Keratinocyte (primary cell): ENCODE results near the gene CLRN1. TPM values are rescaled to one million over a fixed set of nuclear protein-coding genes. Genes with fewer than 3 reads are reported as not detected.

Source experiments
- DNase-seq: peaks from one replicate; pipeline ENCODE4 v3.0.0-alpha.2; 2011; ENCODE audit warnings: low read depth, missing footprints, low spot score
- FAIRE-seq: peaks from 2 replicates; lab custom pipeline; 2011; peaks lifted over from hg19 to GRCh38; lab: Jason Lieb, UNC
- H2AFZ ChIP-seq: 2 replicates; pipeline ENCODE4 v1.6.0; 2012; ENCODE audit warnings: low read length, control low read depth, inconsistent platforms; ENCODE audit not compliant: control insufficient read depth
- H3K27ac ChIP-seq: 2 replicates; pipeline ENCODE4 v1.5.1; 2011; ENCODE audit warnings: low read length; ENCODE audit not compliant: control insufficient read depth, insufficient read depth
- H3K27me3 ChIP-seq: 3 replicates; pipeline ENCODE4 v1.6.0; 2011; ENCODE audit warnings: low read length; ENCODE audit not compliant: control insufficient read depth, insufficient read depth; ENCODE audit errors: extremely low read depth
- H3K36me3 ChIP-seq, 2 experiments: 2 replicates in 1 of 2; 3 replicates in 1 of 2; pipeline ENCODE4 v1.5.1; 2011; ENCODE audit warnings: low read length in 2 of 2, mild to moderate bottlenecking in 1 of 2; ENCODE audit not compliant: control insufficient read depth in 2 of 2, insufficient read depth in 2 of 2; ENCODE audit errors: extremely low read depth in 1 of 2
- H3K4me1 ChIP-seq: 3 replicates; pipeline ENCODE4 v1.5.1; 2011; ENCODE audit warnings: low read length; ENCODE audit not compliant: control insufficient read depth, insufficient read depth; ENCODE audit errors: extremely low read depth
- H3K4me2 ChIP-seq: 3 replicates; pipeline ENCODE4 v1.6.0; 2011; ENCODE audit warnings: low read depth, low read length; ENCODE audit not compliant: control insufficient read depth, insufficient read depth; ENCODE audit errors: extremely low read depth
- H3K4me3 ChIP-seq, 3 experiments: fragments of 200-600 bp in 1 of 3; sonication (generic) in 1 of 3; 2 replicates in 2 of 3; 3 replicates in 1 of 3; pipeline ENCODE4 v1.5.1; 2011 to 2016; ENCODE audit warnings: low read length in 3 of 3, mild to moderate bottlenecking in 3 of 3, control low read depth in 2 of 3, inconsistent platforms in 1 of 3, low read depth in 1 of 3, mixed read lengths in 1 of 3, mixed run types in 1 of 3, moderate library complexity in 1 of 3; ENCODE audit not compliant: control insufficient read depth in 2 of 3, insufficient read depth in 2 of 3; ENCODE audit errors: extremely low read depth in 1 of 3
- H3K79me2 ChIP-seq: 2 replicates; pipeline ENCODE4 v1.6.0; 2012; ENCODE audit warnings: low read length; ENCODE audit not compliant: control insufficient read depth, insufficient read depth
- H3K9ac ChIP-seq: 3 replicates; pipeline ENCODE4 v1.6.0; 2011; ENCODE audit warnings: low read length; ENCODE audit not compliant: control insufficient read depth, insufficient read depth; ENCODE audit errors: extremely low read depth
- H3K9me1 ChIP-seq: 3 replicates; pipeline ENCODE4 v1.6.0; 2011; ENCODE audit warnings: low read length; ENCODE audit not compliant: control insufficient read depth, insufficient read depth; ENCODE audit errors: extremely low read depth
- H3K9me3 ChIP-seq: 2 replicates; pipeline ENCODE4 v1.5.1; 2012; ENCODE audit warnings: low read depth, low read length; ENCODE audit not compliant: control insufficient read depth
- H4K20me1 ChIP-seq: 3 replicates; pipeline ENCODE4 v1.6.0; 2011; ENCODE audit warnings: low read length; ENCODE audit not compliant: control insufficient read depth, insufficient read depth; ENCODE audit errors: extremely low read depth
- EZH2 ChIP-seq: IDR thresholded peaks from one replicate; pipeline ENCODE4 v1.6.1; 2012; ENCODE audit warnings: inconsistent platforms, mild to moderate bottlenecking, low read length, moderate library complexity
- dilution Hi-C: fragments of 300-500 bp; cut with MboI; formaldehyde crosslinking; loops from one replicate; pipeline ENCODE4 v1.7.0; 2020; ENCODE audit warnings: low sequenced_read_pairs; ENCODE audit not compliant: extremely low pct_ligation_motif_present
- polyA plus RNA-seq, 5 experiments: library from polyadenylated mRNA; depleted of rRNA in 3 of 5; stranded (reverse) in 3 of 5; stranded (forward) in 1 of 5; unstranded in 1 of 5; fragments of >200 nt; gene quantifications; 1 replicate in 1 of 5; 2 replicates in 3 of 5; 3 replicates in 1 of 5; pipeline versions ENCODE4 v1.2.1 to v1.2.3, GENCODE V29; 2011 to 2012; ENCODE audit warnings: missing spikeins in 2 of 5, low read depth in 1 of 5, low replicate concordance in 1 of 5
- TF ChIP-seq, protein P1 (sequence below), 3 experiments: IDR thresholded peaks in 1 of 3; conservative IDR thresholded peaks in 1 of 3; optimal IDR thresholded peaks in 1 of 3; 2 replicates in 2 of 3; 3 replicates in 1 of 3; pipeline versions ENCODE3 to v1.5.1; 2011; ENCODE audit warnings: low read length in 3 of 3, mild to moderate bottlenecking in 3 of 3, moderate library complexity in 2 of 3, control low read depth in 1 of 3, inconsistent platforms in 1 of 3; ENCODE audit not compliant: insufficient read depth in 2 of 3; ENCODE audit errors: extremely low read depth in 1 of 3

CLRN1 gene
- polyA plus RNA-seq, 1 donor (not counting 4 experiments of a cell fraction or from before 2014, with no cell fraction given), result not detected

- Histone ChIP-seq H3K27ac (no peak overlapping the region), H4K20me1 (no peaks in the 10 kb centered on the region), H3K36me3 (no peaks in the 10 kb centered on the region), H3K4me1 (no peaks in the 10 kb centered on the region), H2AFZ (no peak overlapping the region), H3K4me3 (no peak overlapping the region), H3K79me2 (no peaks in the 10 kb centered on the region), H3K9me1 (no peaks in the 10 kb centered on the region), H3K4me2 (no peak overlapping the region), H3K9ac (no peak overlapping the region), H3K27me3 (peaks cover under 1% of the 10 kb centered on the region), H3K9me3 (no peaks in the 10 kb centered on the region)
- TF ChIP-seq, protein P1, sequence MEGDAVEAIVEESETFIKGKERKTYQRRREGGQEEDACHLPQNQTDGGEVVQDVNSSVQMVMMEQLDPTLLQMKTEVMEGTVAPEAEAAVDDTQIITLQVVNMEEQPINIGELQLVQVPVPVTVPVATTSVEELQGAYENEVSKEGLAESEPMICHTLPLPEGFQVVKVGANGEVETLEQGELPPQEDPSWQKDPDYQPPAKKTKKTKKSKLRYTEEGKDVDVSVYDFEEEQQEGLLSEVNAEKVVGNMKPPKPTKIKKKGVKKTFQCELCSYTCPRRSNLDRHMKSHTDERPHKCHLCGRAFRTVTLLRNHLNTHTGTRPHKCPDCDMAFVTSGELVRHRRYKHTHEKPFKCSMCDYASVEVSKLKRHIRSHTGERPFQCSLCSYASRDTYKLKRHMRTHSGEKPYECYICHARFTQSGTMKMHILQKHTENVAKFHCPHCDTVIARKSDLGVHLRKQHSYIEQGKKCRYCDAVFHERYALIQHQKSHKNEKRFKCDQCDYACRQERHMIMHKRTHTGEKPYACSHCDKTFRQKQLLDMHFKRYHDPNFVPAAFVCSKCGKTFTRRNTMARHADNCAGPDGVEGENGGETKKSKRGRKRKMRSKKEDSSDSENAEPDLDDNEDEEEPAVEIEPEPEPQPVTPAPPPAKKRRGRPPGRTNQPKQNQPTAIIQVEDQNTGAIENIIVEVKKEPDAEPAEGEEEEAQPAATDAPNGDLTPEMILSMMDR (optimal IDR thresholded peaks at IDR 0.05 in 1 of 3, IDR thresholded peaks at IDR 0.05 in 1 of 3, conservative IDR thresholded peaks at IDR 0.05 in 1 of 3; ENCODE audit: extremely low read depth in 1 of 3, insufficient read depth in 2 of 3, low read length in 3 of 3), result no peak
- no peak for TF ChIP-seq EZH2
- no peak for DNase-seq
- dilution Hi-C loops, result no loop called here
- FAIRE-seq, result no peak
Observed at GRCh38 chr3:150926328-150926727, 46.2 kb downstream of the CLRN1 start.

GRCh38 chr3:150925751-150926201 is 46.8 kb downstream of the CLRN1 start:
- Histone ChIP-seq H2AFZ (no peak overlapping the region), H3K9ac (no peak overlapping the region), H3K9me3 (no peaks in the 10 kb centered on the region), H3K9me1 (no peaks in the 10 kb centered on the region), H4K20me1 (no peaks in the 10 kb centered on the region), H3K4me2 (peak overlapping the region; percentile 43), H3K4me3 (no peak overlapping the region), H3K79me2 (no peaks in the 10 kb centered on the region), H3K36me3 (no peaks in the 10 kb centered on the region), H3K4me1 (no peaks in the 10 kb centered on the region), H3K27ac (no peak overlapping the region), H3K27me3 (no peaks in the 10 kb centered on the region)
- dilution Hi-C loops, result no loop called here
- TF ChIP-seq, protein P1 (optimal IDR thresholded peaks at IDR 0.05 in 1 of 3, IDR thresholded peaks at IDR 0.05 in 1 of 3, conservative IDR thresholded peaks at IDR 0.05 in 1 of 3; ENCODE audit: extremely low read depth in 1 of 3, insufficient read depth in 2 of 3, low read length in 3 of 3), result peak; percentile 76 to 91 (median 80)
- TF ChIP-seq EZH2, result no peak
- DNase-seq (no peak), FAIRE-seq (peak; percentile 34)
